Lung (tissue), 12 donors: ENCODE measurements around the gene CNTN6. TPM values are rescaled to one million over a fixed set of nuclear protein-coding genes. Genes with fewer than 3 reads are reported as not detected.

Experiments used
- ATAC-seq: fragments of 200-7000 bp; cut with Tn5 transposase; one replicate; pipeline ENCODE4 v1.9.1; 2020; ENCODE audit warnings: moderate number of reproducible peaks; ENCODE audit not compliant: insufficient read depth, low FRiP score
- DNase-seq, 3 donors: peaks; one replicate each; pipeline ENCODE4 v3.0.0-alpha.2; 2013 to 2017
- H3K27ac ChIP-seq, 2 donors: one replicate each; pipeline ENCODE4 v1.5.1; 2013; ENCODE audit warnings: mild to moderate bottlenecking in 2 of 2, moderate library complexity in 2 of 2, control low read depth in 1 of 2, inconsistent platforms in 1 of 2, low read depth in 1 of 2, low read length in 1 of 2
- H3K27me3 ChIP-seq, 3 donors: one replicate each; pipeline ENCODE4 v1.5.1; 2013; ENCODE audit warnings: low read length in 2 of 3; ENCODE audit not compliant: control insufficient read depth in 3 of 3, insufficient read depth in 3 of 3
- H3K36me3 ChIP-seq, 4 donors: one replicate each; pipeline ENCODE4 v1.5.1; 2013; ENCODE audit warnings: low read length in 4 of 4, mild to moderate bottlenecking in 1 of 4, moderate library complexity in 1 of 4; ENCODE audit not compliant: control insufficient read depth in 4 of 4, insufficient read depth in 4 of 4
- H3K4me1 ChIP-seq, 5 donors: one replicate each; pipeline ENCODE4 v1.5.1; 2013; ENCODE audit warnings: low read length in 5 of 5, mild to moderate bottlenecking in 2 of 5, moderate library complexity in 1 of 5; ENCODE audit not compliant: control insufficient read depth in 5 of 5, insufficient read depth in 5 of 5
- H3K4me3 ChIP-seq: one replicate; pipeline ENCODE4 v1.5.1; 2013; ENCODE audit warnings: mild to moderate bottlenecking, control low read depth, moderate library complexity
- H3K9ac ChIP-seq, 2 donors: one replicate each; pipeline ENCODE4 v1.5.1; 2013; ENCODE audit warnings: low read length in 2 of 2, control low read depth in 1 of 2; ENCODE audit not compliant: insufficient read depth in 1 of 2
- H3K9me3 ChIP-seq, 4 donors: one replicate each; pipeline ENCODE4 v1.5.1; 2013; ENCODE audit warnings: low read length in 3 of 4, mild to moderate bottlenecking in 1 of 4, moderate library complexity in 1 of 4; ENCODE audit not compliant: control insufficient read depth in 4 of 4, insufficient read depth in 3 of 4
- CTCF ChIP-seq: IDR thresholded peaks from 2 replicates; pipeline ENCODE4 v1.5.1; 2012; ENCODE audit warnings: mild to moderate bottlenecking; ENCODE audit errors: control extremely low read depth, extremely low read depth
- WGBS, 2 donors: extraction: QIAGEN DNeasy Blood & Tissue Kit; methylation state at CpG; one replicate each; pipeline ENCODE4 v1.1.7; 2013; 5-methylcytosine and 5-hydroxymethylcytosine counted together
- polyA plus RNA-seq, 2 donors: library from polyadenylated mRNA; stranded (reverse); fragments of 200-250 nt; gene quantifications; one replicate each; pipeline ENCODE4 v1.2.1, GENCODE V29; 2013
- total RNA-seq, 2 donors: library from RNA; depleted of rRNA in 1 of 2; stranded (reverse); fragments of >200 nt in 1 of 2; gene quantifications; one replicate each; pipeline ENCODE4 v1.2.1, GENCODE V29; 2014 to 2021
- donor health status: control.
- donor health status: control.
- donor health status: Bipolar disorder and iron deficiency.
- donor health status: healthy.
- donor health status: DM: yes; HTN: yes; CAD: no.

Gene CNTN6
- total and polyA plus RNA-seq, 4 donors, result 3.1 to 22.7 (median 3.5) TPM

- Histone ChIP-seq H3K4me3 (no peak overlapping the region), H3K4me1 (no peaks in the 10 kb centered on the region), H3K9me3 (peaks cover 0 to 3% (median 0%) of the 10 kb centered on the region in 4 donors), H3K27ac (no peak overlapping the region), H3K9ac (no peak overlapping the region), H3K27me3 (no peaks in the 10 kb centered on the region), H3K36me3 (no peaks in the 10 kb centered on the region)
- no peak for ATAC-seq
- DNase-seq, result no peak
- TF ChIP-seq CTCF, result no peak
- 75 to 85% methylated on average over 3 of the region's 3 CpGs for WGBS, 2 donors
Observed at GRCh38 chr3:1421577-1421976, 328.8 kb downstream of the CNTN6 start.

DNA sequence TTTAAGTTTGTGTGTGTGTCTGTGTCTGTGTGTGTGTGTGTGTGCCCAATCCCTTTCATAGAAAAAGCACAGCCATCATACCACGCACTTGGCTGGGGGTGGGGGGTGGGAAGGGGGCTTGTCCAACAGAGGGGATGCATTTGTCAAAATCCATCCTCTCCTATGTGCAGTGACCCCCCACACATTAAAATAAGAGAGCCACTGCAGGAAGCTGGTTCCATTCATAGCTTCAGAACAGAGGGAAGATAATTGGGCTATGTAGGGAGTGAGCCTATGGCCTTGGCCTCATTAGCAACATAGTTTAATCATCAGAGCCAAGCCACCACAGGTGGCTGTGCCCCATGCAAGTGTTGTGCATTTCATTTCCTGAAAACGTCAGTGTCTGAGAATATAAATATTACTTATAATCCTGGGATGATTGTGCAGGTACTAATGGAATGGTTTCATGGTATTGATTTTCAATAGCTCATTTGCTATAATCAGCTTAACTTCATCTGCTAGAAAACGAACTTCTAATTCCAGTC lies 330.8 kb downstream of the CNTN6 start:
- H3K4me3 ChIP-seq, result no peak overlapping the region
- H3K36me3 ChIP-seq, result no peaks in the 10 kb centered on the region
- DNase-seq (no peak), ATAC-seq (no peak)
- no peak overlapping the region for H3K27ac ChIP-seq
- H3K4me1 ChIP-seq, result no peaks in the 10 kb centered on the region
- TF ChIP-seq CTCF, result no peak
- H3K9ac ChIP-seq, result no peak overlapping the region
- peaks cover 0 to 3% (median 0%) of the 10 kb centered on the region in 4 donors for H3K9me3 ChIP-seq
- no peaks in the 10 kb centered on the region for H3K27me3 ChIP-seq
- WGBS, 2 donors, result 63 to 78% methylated on average over 3 of the region's 3 CpGs

- ATAC-seq, result no peak
- TF ChIP-seq CTCF, result no peak
- H3K9me3 ChIP-seq, result peaks cover 0 to 3% (median 0%) of the 10 kb centered on the region in 4 donors
- H3K27me3 ChIP-seq, result no peaks in the 10 kb centered on the region
- H3K27ac ChIP-seq, result no peak overlapping the region
- H3K4me1 ChIP-seq, result no peaks in the 10 kb centered on the region
- H3K36me3 ChIP-seq, result no peaks in the 10 kb centered on the region
- no peak overlapping the region for H3K9ac ChIP-seq
- WGBS, 2 donors, result 82 to 84% methylated on average over 2 of the region's 2 CpGs
- DNase-seq, result no peak
- H3K4me3 ChIP-seq, result no peak overlapping the region
Observed at GRCh38 chr3:1439395-1439794, 346.6 kb downstream of the CNTN6 start.

GRCh38 chr3:1442271-1442670 lies 349.4 kb downstream of the CNTN6 start:
- ATAC-seq (no peak), DNase-seq (no peak)
- H3K27me3 ChIP-seq, result no peaks in the 10 kb centered on the region
- H3K36me3 ChIP-seq, result no peaks in the 10 kb centered on the region
- H3K4me3 ChIP-seq, result no peak overlapping the region
- no peak for TF ChIP-seq CTCF
- H3K9ac ChIP-seq, result no peak overlapping the region
- H3K27ac ChIP-seq, result no peak overlapping the region
- WGBS, 2 donors, result 75 to 88% methylated on average over 3 of the region's 3 CpGs
- peaks cover 0 to 3% (median 0%) of the 10 kb centered on the region in 4 donors for H3K9me3 ChIP-seq
- H3K4me1 ChIP-seq, result no peaks in the 10 kb centered on the region
